Peyer's patch (tissue), 4 donors: Measurements from ENCODE around the gene PRLH. TPM values are rescaled to one million over a fixed set of nuclear protein-coding genes. Genes with fewer than 3 reads are reported as not detected.
A peak's percentile ranks its signal among the peaks of the same experiment; 100 is the strongest.

ENCODE experiments used
- DNase-seq, 3 donors: peaks; one replicate each; pipeline ENCODE4 v3.0.0-alpha.2; 2017 to 2019
- H3K27ac ChIP-seq, 4 donors: fragments of 200-600 bp; sonication (generic); one replicate each; pipeline ENCODE4 v1.5.1; 2016 to 2019
- H3K27me3 ChIP-seq, 2 donors: fragments of 200-600 bp; sonication (generic); one replicate each; pipeline ENCODE4 v1.5.1; 2019
- H3K36me3 ChIP-seq, 3 donors: fragments of 200-600 bp; sonication (generic); one replicate each; pipeline ENCODE4 v1.5.1; 2016 to 2019
- H3K4me1 ChIP-seq, 4 donors: fragments of 200-600 bp; sonication (generic); one replicate each; pipeline ENCODE4 v1.5.1; 2016 to 2019
- H3K4me3 ChIP-seq, 4 donors: fragments of 200-600 bp; sonication (generic); 1 replicate in 3 of 4; 2 replicates in 1 of 4; pipeline ENCODE4 v1.5.1; 2016 to 2019; ENCODE audit warnings: mild to moderate bottlenecking in 1 of 4
- H3K9me3 ChIP-seq, 4 donors: fragments of 200-600 bp; sonication (generic); one replicate each; pipeline ENCODE4 v1.5.1; 2016 to 2019; ENCODE audit warnings: mild to moderate bottlenecking in 1 of 4
- CTCF ChIP-seq, 6 experiments: fragments of 450-650 bp in 4 of 6; fragments of 200-600 bp in 2 of 6; sonication (generic) in 1 of 6; IDR thresholded peaks; one replicate each; pipeline ENCODE4 v1.5.1; 2017 to 2019; ENCODE audit warnings: antibody characterized with exemption in 6 of 6, mild to moderate bottlenecking in 3 of 6, moderate library complexity in 1 of 6
- POLR2A ChIP-seq, 2 donors: fragments of 450-650 bp; IDR thresholded peaks; one replicate each; pipeline ENCODE4 v1.5.1; 2017; ENCODE audit warnings: antibody characterized with exemption in 2 of 2, mild to moderate bottlenecking in 2 of 2, moderate library complexity in 2 of 2
- total RNA-seq, 4 donors: library from RNA; depleted of rRNA; stranded (reverse); fragments of >200 nt; gene quantifications; one replicate each; pipeline ENCODE4 v1.1.0, GENCODE V29; 2016

The PRLH gene
- total RNA-seq, 4 donors from 2014 or later = not detected

DNA sequence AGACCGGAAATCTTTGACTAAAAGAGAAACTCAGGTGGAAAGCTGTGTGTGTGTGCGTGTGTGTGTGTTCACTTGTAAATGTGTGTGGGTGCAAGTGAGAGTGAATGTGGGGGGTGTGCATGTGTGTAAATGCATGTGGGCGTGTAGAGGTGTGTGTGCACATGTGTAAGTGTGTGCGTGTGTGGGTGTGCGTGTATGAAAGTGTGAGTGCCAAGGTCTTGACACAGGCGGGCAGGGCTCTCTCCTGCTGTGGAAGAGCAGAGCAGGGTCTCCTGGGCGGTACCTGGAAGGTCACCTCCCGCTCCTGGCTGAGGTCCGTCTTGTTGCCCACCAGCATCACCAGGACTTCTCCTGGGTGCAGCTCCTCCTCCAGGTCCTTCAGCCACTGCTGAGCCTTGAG lies 10.6 kb downstream of the PRLH start:
- Histone ChIP-seq H3K4me1 (peaks cover 0 to 11% (median 1%) of the 10 kb centered on the region in 4 donors), H3K27me3 (no peaks in the 10 kb centered on the region), H3K9me3 (no peaks in the 10 kb centered on the region), H3K27ac (no peak overlapping the region), H3K4me3 (no peak overlapping the region), H3K36me3 (peaks cover 0 to 15% (median 0%) of the 10 kb centered on the region in 3 donors)
- peak in 1 of 3 donors; percentile 27 for DNase-seq
- TF ChIP-seq CTCF (IDR thresholded peaks at IDR 0.05) = no peak

DNA sequence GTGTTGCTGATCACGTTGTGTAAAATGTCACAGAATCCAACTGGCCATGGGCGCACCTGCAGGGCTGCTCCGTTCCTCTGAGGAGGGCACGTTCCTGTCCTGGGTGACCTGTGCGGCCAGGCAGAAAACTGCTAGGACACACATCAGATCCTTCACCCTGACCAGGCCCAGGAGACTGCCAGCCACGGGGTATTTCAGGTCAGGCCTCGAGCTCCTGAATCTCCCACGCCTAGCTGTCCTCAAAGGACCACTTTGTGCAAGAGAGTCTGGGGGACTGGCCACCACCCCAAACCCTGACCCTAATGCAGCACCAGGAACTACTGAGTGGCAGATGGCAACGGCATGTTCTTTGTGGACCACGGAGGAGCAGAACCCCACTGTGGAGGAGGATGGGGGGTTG lies 11.1 kb downstream of the PRLH start:
- H3K9me3 ChIP-seq = no peaks in the 10 kb centered on the region
- TF ChIP-seq CTCF (IDR thresholded peaks at IDR 0.05) (no peak), POLR2A (IDR thresholded peaks at IDR 0.05) (no peak)
- H3K4me3 ChIP-seq = no peak overlapping the region
- H3K36me3 ChIP-seq = peaks cover 0 to 15% (median 0%) of the 10 kb centered on the region in 3 donors
- H3K27me3 ChIP-seq = no peaks in the 10 kb centered on the region
- DNase-seq = no peak
- H3K27ac ChIP-seq = no peak overlapping the region
- H3K4me1 ChIP-seq = peaks cover 0 to 11% (median 0%) of the 10 kb centered on the region in 4 donors

DNA sequence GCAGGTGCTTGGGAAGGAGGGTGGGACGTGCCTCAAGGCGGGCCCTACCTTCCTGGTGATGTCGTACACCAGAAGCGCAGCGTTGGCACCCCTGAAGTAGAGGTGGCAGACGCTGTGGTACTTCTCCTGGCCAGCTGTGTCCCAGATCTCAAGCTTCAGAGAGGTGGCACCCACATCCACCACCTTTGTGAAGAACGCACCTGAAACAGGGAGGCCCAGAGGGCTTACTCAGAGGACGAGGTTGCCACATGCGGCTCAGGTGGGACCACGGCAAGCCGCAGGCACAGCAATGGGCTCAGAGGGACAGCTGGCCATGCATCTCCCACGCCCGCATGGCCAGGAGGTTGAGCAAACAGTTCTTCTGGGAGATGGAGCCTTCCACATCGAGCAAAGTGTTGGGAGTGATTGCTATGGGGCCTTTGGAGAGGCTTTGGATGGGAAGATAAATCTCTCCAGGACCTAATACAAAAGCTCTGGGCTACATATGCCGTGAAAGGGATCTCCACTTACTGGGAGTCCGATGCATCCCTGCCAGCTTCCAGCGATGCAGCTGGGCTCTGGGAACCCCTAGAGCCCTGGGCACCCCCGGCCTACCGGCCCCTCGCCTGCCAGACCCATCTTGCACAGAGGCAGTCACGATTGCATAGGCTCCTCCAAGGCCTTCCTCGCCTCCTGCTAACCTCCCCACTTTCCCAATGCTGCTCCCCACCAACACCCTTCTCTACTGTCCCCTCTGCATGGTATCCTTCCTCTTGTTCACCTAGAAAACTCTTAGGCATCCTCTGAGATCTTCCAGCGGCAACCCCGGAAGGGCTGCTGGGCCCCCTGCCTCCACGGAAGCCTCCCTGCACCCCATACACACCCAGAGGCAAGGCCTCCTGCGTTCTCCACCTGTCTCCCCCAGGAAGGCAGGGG lies 11.8 kb downstream of the PRLH start:
- Histone ChIP-seq H3K9me3 (no peaks in the 10 kb centered on the region), H3K36me3 (peaks cover 0 to 15% (median 0%) of the 10 kb centered on the region in 3 donors), H3K4me3 (no peak overlapping the region), H3K27me3 (no peaks in the 10 kb centered on the region), H3K4me1 (peaks cover 0 to 7% (median 0%) of the 10 kb centered on the region in 4 donors), H3K27ac (no peak overlapping the region)
- DNase-seq = no peak
- TF ChIP-seq POLR2A (IDR thresholded peaks at IDR 0.05) (no peak), CTCF (IDR thresholded peaks at IDR 0.05) (no peak)

GRCh38 chr2:237581326-237581725 lies 15.0 kb downstream of the PRLH start:
- no peak for DNase-seq
- TF ChIP-seq POLR2A (IDR thresholded peaks at IDR 0.05) = no peak
- no peak for TF ChIP-seq CTCF (IDR thresholded peaks at IDR 0.05)
- H3K9me3 ChIP-seq = no peaks in the 10 kb centered on the region
- H3K4me1 ChIP-seq = peaks cover 0 to 7% (median 0%) of the 10 kb centered on the region in 4 donors
- H3K36me3 ChIP-seq = peaks cover 0 to 14% (median 0%) of the 10 kb centered on the region in 3 donors
- H3K4me3 ChIP-seq = no peak overlapping the region
- H3K27me3 ChIP-seq = no peaks in the 10 kb centered on the region
- no peak overlapping the region for H3K27ac ChIP-seq

DNA sequence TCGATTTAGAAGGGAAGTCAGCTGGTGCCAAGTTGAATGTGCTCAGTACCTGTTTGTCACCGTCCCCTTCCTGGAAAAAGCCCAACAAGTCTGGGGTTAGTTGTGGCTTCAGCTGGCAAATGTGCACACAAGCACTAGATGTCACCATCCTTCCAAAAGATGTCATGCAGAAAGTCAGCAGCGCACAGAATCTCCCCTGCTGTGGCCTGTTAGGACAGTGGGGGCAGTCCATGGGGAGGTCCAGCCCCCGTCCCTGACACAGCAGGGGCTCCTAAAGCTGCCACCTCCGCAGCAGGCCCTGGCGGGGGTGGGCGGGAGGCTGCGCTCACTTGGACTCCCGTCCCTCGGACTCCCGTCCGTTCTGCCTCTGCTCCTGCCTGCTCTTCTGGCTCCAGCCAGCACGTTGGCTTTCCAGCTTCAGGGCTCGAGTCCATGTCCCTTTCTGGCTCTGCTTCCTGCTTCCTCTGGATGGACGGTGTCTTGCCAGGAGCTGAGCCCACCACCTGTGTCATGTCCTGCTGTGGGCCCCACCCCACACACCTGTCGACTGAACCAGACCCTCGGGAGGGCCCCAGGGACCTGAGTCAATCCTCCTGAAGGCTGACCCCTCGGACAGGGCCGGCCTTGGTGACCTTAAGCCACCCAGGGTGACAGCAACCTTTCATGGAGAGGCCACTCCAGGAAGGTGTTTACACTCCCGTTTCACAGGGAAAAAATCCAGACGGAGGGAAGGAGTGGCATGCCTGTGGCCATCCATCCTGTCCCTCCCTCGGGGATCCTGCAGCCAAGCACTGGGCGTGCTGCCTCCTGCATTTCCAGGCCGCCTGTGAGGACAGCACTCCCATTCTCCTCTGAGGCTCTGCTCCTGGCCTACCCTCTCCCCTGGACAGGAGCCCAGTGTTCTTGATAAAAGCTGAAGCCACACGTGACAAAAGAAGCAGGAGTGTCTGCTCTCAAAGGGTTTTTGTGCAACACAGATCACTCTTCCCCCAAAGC lies 15.7 kb downstream of the PRLH start:
- Histone ChIP-seq H3K4me1 (peaks cover 0 to 7% (median 0%) of the 10 kb centered on the region in 4 donors), H3K36me3 (peaks cover 0 to 13% (median 0%) of the 10 kb centered on the region in 3 donors), H3K27me3 (no peaks in the 10 kb centered on the region), H3K27ac (peak overlapping the region in 2 of 4 donors; percentile 49 to 65), H3K4me3 (no peak overlapping the region), H3K9me3 (no peaks in the 10 kb centered on the region)
- peak in 2 of 3 donors; percentile 28 to 69 for DNase-seq
- TF ChIP-seq CTCF (IDR thresholded peaks at IDR 0.05) (peak in 3 of 6 experiments; percentile 23 to 45 (median 26)), POLR2A (IDR thresholded peaks at IDR 0.05) (no peak)
